Adrenal gland (tissue), 12 donors: ENCODE measurements around the gene GADD45B. TPM values are rescaled to one million over a fixed set of nuclear protein-coding genes. Genes with fewer than 3 reads are reported as not detected.
"Not testable (repeated sequence)": the region's sequence is repeated elsewhere in the genome, so short reads cannot be mapped to it uniquely, and the experiment has no call there.

Experiments used
- DNase-seq, 7 donors: peaks; one replicate each; pipeline ENCODE4 v3.0.0-alpha.2; 2019 to 2020
- H3K27ac ChIP-seq, 5 donors: fragments of 200-600 bp; sonication (generic) in 4 of 5; 1 replicate in 3 of 5; 2 replicates in 2 of 5; pipeline versions ENCODE4 v1.5.1 to v1.8.0; 2016 to 2020; ENCODE audit warnings: mild to moderate bottlenecking in 1 of 5
- H3K27me3 ChIP-seq: fragments of 200-600 bp; 2 replicates; pipeline ENCODE4 v1.8.0; 2021
- H3K36me3 ChIP-seq, 2 donors: fragments of 200-600 bp; replicated peaks in 1 of 2; 1 replicate in 1 of 2; 2 replicates in 1 of 2; pipeline versions ENCODE4 v1.5.1 to v1.8.0; 2018 to 2022
- H3K4me1 ChIP-seq, 2 donors: fragments of 200-600 bp; replicated peaks in 1 of 2; 1 replicate in 1 of 2; 2 replicates in 1 of 2; pipeline versions ENCODE4 v1.5.1 to v1.8.0; 2018 to 2021
- H3K4me3 ChIP-seq, 4 donors: fragments of 200-600 bp; sonication (generic) in 3 of 4; one replicate each; pipeline ENCODE4 v1.5.1; 2016 to 2018
- H3K9me3 ChIP-seq, 3 donors: fragments of 200-600 bp; sonication (generic) in 1 of 3; replicated peaks in 1 of 3; 1 replicate in 2 of 3; 2 replicates in 1 of 3; pipeline versions ENCODE4 v1.5.1 to v1.8.0; 2016 to 2021
- POLR2A ChIP-seq, 2 donors: fragments of 450-650 bp; IDR thresholded peaks; one replicate each; pipeline ENCODE4 v1.6.1; 2017; ENCODE audit warnings: antibody characterized with exemption in 2 of 2, mild to moderate bottlenecking in 2 of 2, moderate library complexity in 1 of 2
- WGBS, 4 donors: extraction: QIAGEN DNeasy Blood & Tissue Kit in 2 of 4; methylation state at CpG; one replicate each; pipeline versions ENCODE4 v1.1.5 to v1.1.7; 2013 to 2017; 5-methylcytosine and 5-hydroxymethylcytosine counted together
- intact Hi-C, 2 donors: fragments of 100-400 bp; cut with DNase I; formaldehyde crosslinking; loops; one replicate each; pipeline versions ENCODE4 v1.14.1 to v1.15.0; 2022 to 2023
- polyA plus RNA-seq, 3 donors: library from polyadenylated mRNA; stranded (reverse); fragments of 200-250 nt in 2 of 3; fragments of 350-450 nt in 1 of 3; fragmentation: Illumina TruSeq in 1 of 3; extraction: RNeasy Lipid Tissue Mini Kit (QIAGEN cat#74804) in 1 of 3; gene quantifications; one replicate each; pipeline ENCODE4 v1.2.3, GENCODE V29; 2013 to 2014
- total RNA-seq, 9 donors: library from RNA; depleted of rRNA in 4 of 9; stranded (reverse); fragments of >200 nt in 4 of 9; fragments of 120-200 nt in 1 of 9; fragmentation: NEBNext Ultra II Directional in 1 of 9; extraction: Animal tissue kit (Norgen Biotek cat#: 25700) in 1 of 9; gene quantifications; one replicate each; pipeline versions ENCODE4 v1.1.0 to v1.2.4, GENCODE V29; 2013 to 2023
- TF ChIP-seq, protein P1 (sequence below), 6 experiments: fragments of 450-650 bp in 4 of 6; fragments of 200-600 bp in 2 of 6; sonication (generic) in 1 of 6; IDR thresholded peaks; 1 replicate in 5 of 6; 2 replicates in 1 of 6; pipeline versions ENCODE4 v1.5.1 to v1.8.0; 2016 to 2021; ENCODE audit warnings: antibody characterized with exemption in 6 of 6, mild to moderate bottlenecking in 2 of 6, moderate library complexity in 1 of 6
- donor health status: healthy with polysubstance abuse.
- donor health status: Bipolar disorder and iron deficiency.
- donor health status: DM: yes; HTN: yes; CAD: no.
- donor health status: DM: no; HTN: no; CAD: no.
- donor health status: DM: no; HTN: no; CAD: no.
- donor health status: DM: yes; HTN: yes; CAD: no.

Gene GADD45B
- total and polyA plus RNA-seq, 12 donors, result 14.1 to 132 (median 72.4) TPM

DNA sequence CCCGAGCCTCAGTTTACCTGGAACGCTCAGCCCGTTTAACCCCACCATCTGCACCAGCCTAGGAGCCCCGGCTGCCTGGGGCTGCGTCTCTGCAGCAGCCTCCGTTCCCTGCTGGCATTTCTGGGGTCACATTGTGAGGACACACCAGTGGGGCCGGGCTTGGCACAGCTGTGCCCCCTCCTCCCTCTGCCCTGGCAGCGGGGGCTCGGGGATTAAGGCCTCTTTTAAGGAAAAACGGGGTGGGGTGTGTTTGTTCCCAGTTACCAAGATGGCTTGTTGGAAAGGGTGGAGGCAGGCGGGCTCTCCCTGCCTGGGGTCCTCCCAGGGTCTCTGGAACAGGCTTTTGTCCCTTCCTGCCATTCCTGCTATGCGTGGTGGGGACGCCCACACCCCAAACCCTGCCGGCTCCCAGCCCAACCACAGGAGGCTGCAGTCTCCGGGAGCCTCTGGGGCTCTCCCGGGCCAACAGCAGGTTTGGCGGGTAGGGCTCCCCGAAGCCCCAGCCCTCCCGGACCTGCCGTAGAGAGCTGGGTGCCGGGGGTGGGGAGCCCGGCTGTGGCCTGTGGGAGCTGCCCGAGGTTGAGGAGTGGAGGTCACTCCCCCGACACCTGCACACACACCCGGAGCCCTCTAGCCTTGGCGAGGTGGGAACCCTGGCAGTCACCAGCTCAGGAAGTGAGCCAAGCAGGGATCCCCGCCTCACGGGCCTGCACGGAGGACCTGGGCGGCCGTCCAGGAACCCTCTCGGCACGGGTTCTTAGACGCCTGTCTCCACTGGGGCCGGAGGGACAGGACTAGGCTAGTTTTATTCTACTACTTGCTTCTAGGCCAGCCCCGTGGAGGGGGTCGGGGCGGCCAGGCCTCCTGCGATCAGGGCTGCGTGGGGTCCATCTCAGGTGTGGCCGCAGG, 36.9 kb downstream of the GADD45B start:
- Histone ChIP-seq H3K27me3 (no peaks in the 10 kb centered on the region), H3K4me1 (no peaks in the 10 kb centered on the region), H3K9me3 (no peaks in the 10 kb centered on the region), H3K4me3 (no peak overlapping the region), H3K36me3 (no peaks in the 10 kb centered on the region), H3K27ac (no peak overlapping the region)
- 82 to 95% (median 88%) methylated on average over 14 to 41 of the region's 41 CpGs for WGBS, 4 donors
- intact Hi-C loops, result no loop called here
- TF ChIP-seq, protein P1, sequence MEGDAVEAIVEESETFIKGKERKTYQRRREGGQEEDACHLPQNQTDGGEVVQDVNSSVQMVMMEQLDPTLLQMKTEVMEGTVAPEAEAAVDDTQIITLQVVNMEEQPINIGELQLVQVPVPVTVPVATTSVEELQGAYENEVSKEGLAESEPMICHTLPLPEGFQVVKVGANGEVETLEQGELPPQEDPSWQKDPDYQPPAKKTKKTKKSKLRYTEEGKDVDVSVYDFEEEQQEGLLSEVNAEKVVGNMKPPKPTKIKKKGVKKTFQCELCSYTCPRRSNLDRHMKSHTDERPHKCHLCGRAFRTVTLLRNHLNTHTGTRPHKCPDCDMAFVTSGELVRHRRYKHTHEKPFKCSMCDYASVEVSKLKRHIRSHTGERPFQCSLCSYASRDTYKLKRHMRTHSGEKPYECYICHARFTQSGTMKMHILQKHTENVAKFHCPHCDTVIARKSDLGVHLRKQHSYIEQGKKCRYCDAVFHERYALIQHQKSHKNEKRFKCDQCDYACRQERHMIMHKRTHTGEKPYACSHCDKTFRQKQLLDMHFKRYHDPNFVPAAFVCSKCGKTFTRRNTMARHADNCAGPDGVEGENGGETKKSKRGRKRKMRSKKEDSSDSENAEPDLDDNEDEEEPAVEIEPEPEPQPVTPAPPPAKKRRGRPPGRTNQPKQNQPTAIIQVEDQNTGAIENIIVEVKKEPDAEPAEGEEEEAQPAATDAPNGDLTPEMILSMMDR (IDR thresholded peaks at IDR 0.05), result no peak
- TF ChIP-seq POLR2A (IDR thresholded peaks at IDR 0.05), result no peak
- DNase-seq, result no peak

DNA sequence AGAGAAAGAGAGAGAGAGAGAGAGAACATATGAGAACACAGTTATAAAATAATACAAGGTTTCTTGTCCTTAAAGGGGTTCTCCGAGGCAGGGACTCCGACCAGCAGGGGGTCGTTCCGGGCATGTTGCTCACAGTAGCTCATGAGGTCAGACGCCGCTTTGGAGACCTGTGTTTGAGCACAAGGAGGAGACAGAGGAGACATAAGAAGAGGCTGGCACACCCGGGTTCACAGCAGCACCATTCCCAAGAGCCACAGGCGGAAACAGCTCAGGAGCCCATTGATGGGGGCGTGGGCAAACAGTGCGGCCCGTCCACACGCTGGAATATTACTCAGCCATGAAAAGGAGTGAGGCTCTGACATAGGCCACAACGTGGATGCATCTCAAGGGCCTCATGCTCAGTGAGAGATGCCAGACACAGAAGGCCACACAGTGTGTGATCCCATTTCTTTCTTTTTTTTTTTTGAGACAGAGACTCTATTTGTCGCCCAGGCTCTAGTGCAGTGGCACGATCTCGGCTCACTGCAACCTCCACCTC, 39.1 kb downstream of the GADD45B start:
- Histone ChIP-seq H3K27me3 (no peaks in the 10 kb centered on the region), H3K4me1 (no peaks in the 10 kb centered on the region), H3K27ac (no peak overlapping the region), H3K9me3 (no peaks in the 10 kb centered on the region), H3K4me3 (no peak overlapping the region), H3K36me3 (no peaks in the 10 kb centered on the region)
- WGBS, 4 donors, result 88 to 96% (median 93%) methylated on average over 14 to 16 of the region's 16 CpGs
- no peak for DNase-seq
- TF ChIP-seq, protein P1 (IDR thresholded peaks at IDR 0.05), result no peak
- TF ChIP-seq POLR2A (IDR thresholded peaks at IDR 0.05), result no peak
- intact Hi-C loops, result no loop called here

DNA sequence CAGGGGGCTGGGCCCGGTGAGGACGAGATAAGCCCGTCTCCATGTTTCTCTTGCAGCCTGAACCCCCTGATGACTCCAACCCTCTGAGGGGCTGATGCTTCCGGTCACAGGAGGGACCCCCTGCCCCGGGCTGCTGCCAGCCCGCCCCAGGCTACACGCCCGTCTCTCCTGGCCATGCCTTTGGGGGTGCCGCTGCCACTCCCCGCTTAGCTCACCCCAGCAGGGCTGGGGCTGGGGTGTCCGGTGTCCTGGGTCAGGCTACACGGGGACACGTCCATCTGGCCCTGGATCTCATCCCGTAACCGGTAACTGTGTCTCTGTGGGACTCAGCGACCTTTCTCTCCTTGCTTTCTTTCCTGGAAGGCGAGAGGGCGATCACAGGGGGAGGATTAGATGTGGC, 40.8 kb downstream of the GADD45B start:
- 77 to 91% (median 89%) methylated on average over 9 to 18 of the region's 18 CpGs for WGBS, 4 donors
- H3K4me1 ChIP-seq, result no peaks in the 10 kb centered on the region
- TF ChIP-seq, protein P1 (IDR thresholded peaks at IDR 0.05), result no peak
- no peak for TF ChIP-seq POLR2A (IDR thresholded peaks at IDR 0.05)
- no peak for DNase-seq
- no peaks in the 10 kb centered on the region for H3K36me3 ChIP-seq
- no peak overlapping the region for H3K4me3 ChIP-seq
- no peaks in the 10 kb centered on the region for H3K9me3 ChIP-seq
- no peaks in the 10 kb centered on the region for H3K27me3 ChIP-seq
- intact Hi-C loops, result no loop called here
- H3K27ac ChIP-seq, result no peak overlapping the region

DNA sequence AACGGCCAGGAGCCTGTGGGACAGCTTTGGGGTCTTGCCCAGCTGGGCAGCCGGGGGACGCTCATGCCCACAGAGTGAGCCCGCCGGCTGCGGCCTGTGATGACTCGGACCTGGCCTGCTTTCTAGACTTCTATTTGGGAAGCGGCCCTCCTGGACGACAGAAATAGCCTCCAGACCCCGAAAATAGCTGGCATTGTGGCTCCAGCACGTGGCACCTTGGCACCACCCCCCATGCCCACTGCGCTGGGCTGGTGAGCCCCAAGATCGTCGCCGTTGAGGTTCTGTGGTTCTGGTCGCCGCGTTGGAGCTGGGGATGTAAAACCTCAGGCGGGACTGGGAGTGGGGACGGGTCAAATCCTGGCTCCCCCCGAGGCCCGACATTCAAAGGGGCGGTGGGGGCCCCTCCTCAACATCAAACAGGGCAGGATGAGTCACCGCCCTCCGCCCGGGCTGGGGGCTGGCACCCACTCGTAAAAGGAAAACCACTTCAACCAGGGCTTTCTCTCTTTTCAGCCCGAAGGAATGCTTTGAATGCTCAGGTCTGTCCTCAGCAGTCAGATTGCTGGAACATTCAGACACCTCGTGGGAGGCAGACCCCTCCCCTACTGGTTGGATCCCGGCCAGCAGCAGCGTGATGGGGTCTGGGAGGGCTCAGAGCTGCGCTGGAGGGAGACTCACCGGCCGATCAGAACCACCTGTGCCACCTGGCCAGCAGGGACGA, 42.1 kb downstream of the GADD45B start:
- Histone ChIP-seq H3K27ac (no peak overlapping the region), H3K27me3 (no peaks in the 10 kb centered on the region), H3K36me3 (no peaks in the 10 kb centered on the region), H3K4me1 (no peaks in the 10 kb centered on the region), H3K9me3 (no peaks in the 10 kb centered on the region), H3K4me3 (no peak overlapping the region)
- intact Hi-C loops, result no loop called here
- no peak for DNase-seq
- no peak for TF ChIP-seq POLR2A (IDR thresholded peaks at IDR 0.05)
- TF ChIP-seq, protein P1 (IDR thresholded peaks at IDR 0.05), result no peak
- WGBS, 4 donors, result 61 to 80% (median 78%) methylated on average over 4 to 35 of the region's 35 CpGs

DNA sequence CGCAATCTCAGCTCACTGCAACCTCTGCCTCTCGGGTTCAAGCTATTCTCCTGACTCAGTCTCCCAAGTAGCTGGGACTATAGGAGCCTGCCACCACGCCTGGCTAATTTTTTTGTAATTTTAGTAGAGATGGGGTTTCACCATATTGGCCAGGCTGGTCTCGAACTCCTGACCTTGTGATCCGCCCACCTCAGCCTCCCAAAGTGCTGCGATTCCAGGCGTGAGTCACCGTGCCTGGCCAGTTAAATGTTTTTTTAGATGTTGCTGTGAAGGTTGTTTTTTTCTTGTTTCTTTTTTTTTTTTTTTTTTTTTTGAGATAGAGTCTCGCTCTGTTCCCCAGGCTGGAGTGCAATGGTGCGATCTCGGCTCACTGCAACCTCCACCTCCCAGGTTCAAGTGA, 42.9 kb downstream of the GADD45B start:
- 66 to 79% (median 76%) methylated on average over 10 to 11 of the region's 11 CpGs for WGBS, 4 donors
- H3K4me3 ChIP-seq, H3K9me3 ChIP-seq: not testable (repeated sequence)

More for the DNA sequence above, 42.9 kb downstream of the GADD45B start:
- DNase-seq, H3K4me1 ChIP-seq, H3K27me3 ChIP-seq, H3K27ac ChIP-seq, intact Hi-C loops, H3K36me3 ChIP-seq: not testable (repeated sequence)
